ENCODE measurements around the gene DTYMK. TPM values are rescaled to one million over a fixed set of nuclear protein-coding genes. Genes with fewer than 3 reads are reported as not detected.

DTYMK gene
- total RNA-seq, 1 experiment from 2014 or later, result 66.3 TPM

- DNase-seq (ENCODE audit: unreplicated experiment), result no peak
- TF ChIP-seq, protein P1, sequence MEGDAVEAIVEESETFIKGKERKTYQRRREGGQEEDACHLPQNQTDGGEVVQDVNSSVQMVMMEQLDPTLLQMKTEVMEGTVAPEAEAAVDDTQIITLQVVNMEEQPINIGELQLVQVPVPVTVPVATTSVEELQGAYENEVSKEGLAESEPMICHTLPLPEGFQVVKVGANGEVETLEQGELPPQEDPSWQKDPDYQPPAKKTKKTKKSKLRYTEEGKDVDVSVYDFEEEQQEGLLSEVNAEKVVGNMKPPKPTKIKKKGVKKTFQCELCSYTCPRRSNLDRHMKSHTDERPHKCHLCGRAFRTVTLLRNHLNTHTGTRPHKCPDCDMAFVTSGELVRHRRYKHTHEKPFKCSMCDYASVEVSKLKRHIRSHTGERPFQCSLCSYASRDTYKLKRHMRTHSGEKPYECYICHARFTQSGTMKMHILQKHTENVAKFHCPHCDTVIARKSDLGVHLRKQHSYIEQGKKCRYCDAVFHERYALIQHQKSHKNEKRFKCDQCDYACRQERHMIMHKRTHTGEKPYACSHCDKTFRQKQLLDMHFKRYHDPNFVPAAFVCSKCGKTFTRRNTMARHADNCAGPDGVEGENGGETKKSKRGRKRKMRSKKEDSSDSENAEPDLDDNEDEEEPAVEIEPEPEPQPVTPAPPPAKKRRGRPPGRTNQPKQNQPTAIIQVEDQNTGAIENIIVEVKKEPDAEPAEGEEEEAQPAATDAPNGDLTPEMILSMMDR (IDR thresholded peaks at IDR 0.05; ENCODE audit: unreplicated experiment), result no peak
- H3K4me3 Mint-ChIP-seq (ENCODE audit: unreplicated experiment), result no peak overlapping the region
- CTCF ChIA-PET, result interaction anchor here (0.8 kb wide), 1 partner anchor 26 kb away, joined by 4 read pairs; no protein-coding TSS in a partner anchor
- H3K27ac Mint-ChIP-seq (ENCODE audit: low read depth, unreplicated experiment), result no peak overlapping the region
- peaks cover 64% of the 10 kb centered on the region for H3K36me3 Mint-ChIP-seq (ENCODE audit: insufficient read depth, unreplicated experiment)
- intact Hi-C loops (cut with micrococcal nuclease), result no loop called here
- POLR2A ChIA-PET, result no interaction called here
- no peaks in the 10 kb centered on the region for H3K9me3 Mint-ChIP-seq (ENCODE audit: unreplicated experiment)
- H3K4me1 Mint-ChIP-seq (ENCODE audit: insufficient read depth, unreplicated experiment), result no peaks in the 10 kb centered on the region
- BruUV-seq (replicated peaks), result no TSS peak
- H3K27me3 Mint-ChIP-seq (ENCODE audit: insufficient read depth, unreplicated experiment), result no peaks in the 10 kb centered on the region
Observed at GRCh38 chr2:241690202-241690717, 3.6 kb upstream of the DTYMK start.

- no peaks in the 10 kb centered on the region for H3K27me3 Mint-ChIP-seq (ENCODE audit: insufficient read depth, unreplicated experiment)
- no peak overlapping the region for H3K27ac Mint-ChIP-seq (ENCODE audit: low read depth, unreplicated experiment)
- peaks cover 4% of the 10 kb centered on the region for H3K4me1 Mint-ChIP-seq (ENCODE audit: insufficient read depth, unreplicated experiment)
- intact Hi-C loops (cut with micrococcal nuclease), result loop anchor here (5.0 kb wide), 1 partner anchor 188 kb away; no protein-coding TSS in a partner anchor
- peaks cover 55% of the 10 kb centered on the region for H3K36me3 Mint-ChIP-seq (ENCODE audit: insufficient read depth, unreplicated experiment)
- BruUV-seq (replicated peaks), result no TSS peak
- peak overlapping the region; percentile 90 for H3K4me3 Mint-ChIP-seq (ENCODE audit: unreplicated experiment)
- TF ChIP-seq, protein P1 (IDR thresholded peaks at IDR 0.05; ENCODE audit: unreplicated experiment), result no peak
- DNase-seq (ENCODE audit: unreplicated experiment), result no peak
- CTCF ChIA-PET, result interaction anchor here (1.5 kb wide), 1 partner anchor 30 kb away, joined by 3 read pairs; no protein-coding TSS in a partner anchor
- no peaks in the 10 kb centered on the region for H3K9me3 Mint-ChIP-seq (ENCODE audit: unreplicated experiment)
- POLR2A ChIA-PET, result interaction anchor here (3.2 to 4.3 kb wide), 3 partner anchors 11 to 52 kb away, joined by 19 to 136 read pairs (median 26); partner anchors contain the start of genes ATG4B, D2HGDH, ING5 and THAP4
Observed at GRCh38 chr2:241689306-241689705, 2.7 kb upstream of the DTYMK start.

DNA sequence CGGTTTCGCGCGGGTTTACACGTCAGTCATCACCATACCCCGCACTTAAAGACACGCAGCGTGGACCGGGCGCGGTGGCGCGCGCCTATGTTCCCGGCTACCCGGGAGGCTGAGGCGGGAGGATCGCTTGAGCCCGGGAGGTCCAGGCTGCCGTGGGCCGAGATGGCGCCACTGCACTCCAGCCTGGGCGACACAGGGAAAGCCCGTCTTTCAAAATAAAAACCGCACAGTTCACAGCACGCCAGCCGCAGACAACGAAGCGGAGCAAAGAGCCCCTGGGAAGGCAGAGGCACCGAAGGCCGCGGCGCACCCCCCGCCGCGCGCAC is 328 bp downstream of the DTYMK start:
- intact Hi-C loops (cut with micrococcal nuclease), result loop anchor here (5.0 kb wide), 1 partner anchor 191 kb away; no protein-coding TSS in a partner anchor
- ChIA-PET POLR2A (interaction anchor here (0.6 to 4.3 kb wide), 24 partner anchors 9 to 1120 kb away, joined by 3 to 136 read pairs (median 4); partner anchors contain the start of genes ATG4B, CAPN10, D2HGDH and ING5), CTCF (interaction anchor here (0.8 to 1.8 kb wide), 2 partner anchors 192 to 1096 kb away, joined by 4 to 5 read pairs; no protein-coding TSS in a partner anchor)
- Mint-ChIP-seq H3K27me3 (ENCODE audit: insufficient read depth, unreplicated experiment) (no peaks in the 10 kb centered on the region), H3K9me3 (ENCODE audit: unreplicated experiment) (no peaks in the 10 kb centered on the region), H3K36me3 (ENCODE audit: insufficient read depth, unreplicated experiment) (peaks cover 34% of the 10 kb centered on the region), H3K4me3 (ENCODE audit: unreplicated experiment) (peak overlapping the region; percentile 90), H3K27ac (ENCODE audit: low read depth, unreplicated experiment) (peak overlapping the region; percentile 79), H3K4me1 (ENCODE audit: insufficient read depth, unreplicated experiment) (peaks cover 7% of the 10 kb centered on the region)
- no peak for DNase-seq (ENCODE audit: unreplicated experiment)
- no TSS peak for BruUV-seq (replicated peaks)
- TF ChIP-seq, protein P1 (IDR thresholded peaks at IDR 0.05; ENCODE audit: unreplicated experiment), result no peak

DNA sequence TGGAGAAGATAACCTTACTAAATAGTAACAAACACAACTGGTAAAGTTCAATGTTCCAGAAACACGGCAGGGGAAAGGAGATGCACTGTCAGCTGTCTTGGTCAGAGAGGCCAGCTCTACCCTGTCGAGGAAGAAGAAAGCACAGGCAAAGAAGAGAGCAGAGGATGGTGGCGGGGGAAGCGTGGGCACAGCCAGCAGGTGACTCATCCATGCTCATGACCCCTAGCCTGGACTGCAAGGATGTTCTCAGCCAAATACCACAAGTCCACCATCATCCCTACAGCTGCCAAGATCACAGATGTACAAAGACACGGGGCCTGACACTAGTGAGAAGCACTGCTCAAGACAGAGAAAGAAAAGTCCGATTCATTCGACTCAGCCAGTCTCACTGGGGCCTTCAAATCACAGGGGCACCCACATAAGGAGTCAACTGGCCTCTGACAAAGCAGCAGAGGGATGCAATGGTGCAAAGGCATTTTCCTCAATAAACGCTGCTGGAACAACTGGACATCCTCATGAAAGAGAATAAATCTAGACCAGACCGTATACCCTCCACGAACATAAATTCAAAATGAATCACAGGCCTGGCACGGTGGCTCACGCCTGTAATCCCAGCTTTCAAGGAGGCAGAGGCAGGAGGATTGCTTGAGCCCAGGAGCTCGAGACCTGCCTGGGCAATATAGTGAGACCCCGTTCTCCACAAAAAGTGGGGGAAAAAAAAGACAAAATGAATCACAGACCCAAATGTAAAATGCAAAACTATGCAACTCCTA is 5.6 kb downstream of the DTYMK start:
- H3K27me3 Mint-ChIP-seq (ENCODE audit: insufficient read depth, unreplicated experiment), result no peaks in the 10 kb centered on the region
- H3K36me3 Mint-ChIP-seq (ENCODE audit: insufficient read depth, unreplicated experiment), result peaks cover 42% of the 10 kb centered on the region
- no TSS peak for BruUV-seq (replicated peaks)
- no peaks in the 10 kb centered on the region for H3K9me3 Mint-ChIP-seq (ENCODE audit: unreplicated experiment)
- peak; percentile 83 for DNase-seq (ENCODE audit: unreplicated experiment)
- ChIA-PET POLR2A (interaction anchor here (0.7 kb wide), 1 partner anchor 296 kb away, joined by 3 read pairs; no protein-coding TSS in a partner anchor), CTCF (no interaction called here)
- peaks cover 12% of the 10 kb centered on the region for H3K4me1 Mint-ChIP-seq (ENCODE audit: insufficient read depth, unreplicated experiment)
- H3K27ac Mint-ChIP-seq (ENCODE audit: low read depth, unreplicated experiment), result no peak overlapping the region
- H3K4me3 Mint-ChIP-seq (ENCODE audit: unreplicated experiment), result no peak overlapping the region
- intact Hi-C loops (cut with micrococcal nuclease), result no loop called here
- TF ChIP-seq, protein P1 (IDR thresholded peaks at IDR 0.05; ENCODE audit: unreplicated experiment), result no peak
